ENCODE data around the gene OR56B1.

Gene OR56B1

GRCh38 chr11:5694642-5695041 lies 41.6 kb upstream of the OR56B1 start:
- no peak for DNase-seq (ENCODE audit: low spot score)
- no peak overlapping the region for H3K27ac ChIP-seq
- H3K4me3 ChIP-seq = no peak overlapping the region
- TF ChIP-seq, protein P1, sequence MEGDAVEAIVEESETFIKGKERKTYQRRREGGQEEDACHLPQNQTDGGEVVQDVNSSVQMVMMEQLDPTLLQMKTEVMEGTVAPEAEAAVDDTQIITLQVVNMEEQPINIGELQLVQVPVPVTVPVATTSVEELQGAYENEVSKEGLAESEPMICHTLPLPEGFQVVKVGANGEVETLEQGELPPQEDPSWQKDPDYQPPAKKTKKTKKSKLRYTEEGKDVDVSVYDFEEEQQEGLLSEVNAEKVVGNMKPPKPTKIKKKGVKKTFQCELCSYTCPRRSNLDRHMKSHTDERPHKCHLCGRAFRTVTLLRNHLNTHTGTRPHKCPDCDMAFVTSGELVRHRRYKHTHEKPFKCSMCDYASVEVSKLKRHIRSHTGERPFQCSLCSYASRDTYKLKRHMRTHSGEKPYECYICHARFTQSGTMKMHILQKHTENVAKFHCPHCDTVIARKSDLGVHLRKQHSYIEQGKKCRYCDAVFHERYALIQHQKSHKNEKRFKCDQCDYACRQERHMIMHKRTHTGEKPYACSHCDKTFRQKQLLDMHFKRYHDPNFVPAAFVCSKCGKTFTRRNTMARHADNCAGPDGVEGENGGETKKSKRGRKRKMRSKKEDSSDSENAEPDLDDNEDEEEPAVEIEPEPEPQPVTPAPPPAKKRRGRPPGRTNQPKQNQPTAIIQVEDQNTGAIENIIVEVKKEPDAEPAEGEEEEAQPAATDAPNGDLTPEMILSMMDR (IDR thresholded peaks at IDR 0.05) = no peak

DNA sequence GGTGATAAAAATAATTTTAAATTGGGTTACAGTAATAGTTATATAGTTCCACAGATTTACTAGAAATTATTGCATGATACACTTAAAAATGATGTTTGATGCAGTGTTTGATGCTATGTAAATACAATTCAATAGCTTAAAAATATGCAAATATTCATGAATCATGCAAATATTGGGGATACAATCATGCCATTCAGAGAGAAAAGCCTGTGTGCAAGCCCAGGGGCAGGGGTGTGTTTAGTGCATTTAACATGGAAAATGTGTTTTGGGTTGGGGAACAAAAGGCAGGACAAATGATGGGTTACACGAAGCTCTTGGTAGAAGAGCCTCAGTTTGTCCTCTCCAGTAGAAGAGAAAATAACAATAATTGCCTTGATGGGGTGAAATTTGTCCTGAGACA lies 40.7 kb upstream of the OR56B1 start:
- Histone ChIP-seq H3K27ac (no peak overlapping the region), H3K4me3 (no peak overlapping the region)
- DNase-seq (ENCODE audit: low spot score) = no peak
- TF ChIP-seq, protein P1 (IDR thresholded peaks at IDR 0.05) = no peak

GRCh38 chr11:5696210-5696609 lies 40.0 kb upstream of the OR56B1 start:
- DNase-seq (ENCODE audit: low spot score) = no peak
- Histone ChIP-seq H3K27ac (no peak overlapping the region), H3K4me3 (no peak overlapping the region)
- TF ChIP-seq, protein P1 (IDR thresholded peaks at IDR 0.05) = no peak

DNA sequence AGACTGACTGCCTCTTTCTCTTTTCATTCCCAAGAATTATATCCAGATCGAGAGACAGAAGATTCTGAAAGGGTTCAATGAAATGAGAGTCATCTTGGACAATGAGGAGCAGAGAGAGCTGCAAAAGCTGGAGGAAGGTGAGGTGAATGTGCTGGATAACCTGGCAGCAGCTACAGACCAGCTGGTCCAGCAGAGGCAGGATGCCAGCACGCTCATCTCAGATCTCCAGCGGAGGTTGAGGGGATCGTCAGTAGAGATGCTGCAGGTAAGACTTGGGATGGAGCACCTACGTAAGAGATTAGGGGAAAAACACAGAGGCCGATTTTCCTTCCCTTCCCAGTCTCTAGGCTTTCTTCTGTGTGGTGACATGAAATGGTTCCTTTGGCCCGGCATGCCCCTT lies 38.0 kb upstream of the OR56B1 start:
- H3K4me3 ChIP-seq = no peak overlapping the region
- DNase-seq (ENCODE audit: low spot score) = no peak
- TF ChIP-seq, protein P1 (IDR thresholded peaks at IDR 0.05) = no peak
- H3K27ac ChIP-seq = no peak overlapping the region

DNA sequence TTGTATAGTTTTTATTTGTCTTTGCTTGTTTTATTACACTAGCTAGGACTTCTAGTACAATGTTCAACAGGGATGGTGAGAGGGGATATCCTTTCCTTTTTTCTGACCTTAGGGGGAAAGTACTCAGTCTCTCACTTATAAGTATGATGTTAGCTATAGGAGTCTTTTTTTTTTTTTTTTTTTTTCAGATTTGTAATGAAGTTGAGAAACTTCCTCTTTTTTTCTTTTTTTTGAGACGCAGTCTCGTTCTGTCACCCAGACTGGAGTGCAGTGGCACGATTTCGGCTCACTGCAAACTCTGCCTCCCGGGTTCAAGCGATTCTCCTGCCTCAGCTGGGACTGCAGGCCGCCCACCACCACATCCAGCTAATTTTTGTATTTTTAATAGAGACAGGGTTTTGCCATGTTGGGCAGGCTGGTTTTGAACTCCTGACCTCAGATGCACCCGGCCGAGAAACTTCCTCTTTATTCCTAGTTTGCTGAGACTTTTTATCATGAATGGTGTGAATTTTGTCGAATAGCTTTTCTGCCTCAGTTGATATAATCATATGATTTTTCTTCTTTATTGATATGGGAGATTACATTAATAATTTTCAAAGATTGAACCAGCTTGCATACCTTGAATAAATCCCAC lies 35.7 kb upstream of the OR56B1 start:
- TF ChIP-seq, protein P1 (IDR thresholded peaks at IDR 0.05) = no peak
- DNase-seq (ENCODE audit: low spot score) = no peak
- no peak overlapping the region for H3K27ac ChIP-seq
- H3K4me3 ChIP-seq = no peak overlapping the region

GRCh38 chr11:5701055-5701577 lies 35.1 kb upstream of the OR56B1 start:
- H3K27ac ChIP-seq = no peak overlapping the region
- H3K4me3 ChIP-seq = no peak overlapping the region
- DNase-seq (ENCODE audit: low spot score) = no peak
- TF ChIP-seq, protein P1 (IDR thresholded peaks at IDR 0.05) = no peak

Data from coronary artery (tissue), 2 donors.